Measurements from ENCODE around the gene DCAF17.

- no peak for TF ChIP-seq CTCF (IDR thresholded peaks at IDR 0.05)
- no peak for TF ChIP-seq POLR2A (IDR thresholded peaks at IDR 0.05)
Observed at GRCh38 chr2:171409436-171409971, 24.5 kb upstream of the DCAF17 start.

Data from body of pancreas (tissue), 4 donors.